ENCODE results near the gene C10orf71. TPM values are rescaled to one million over a fixed set of nuclear protein-coding genes. Genes with fewer than 3 reads are reported as not detected.

Gene C10orf71
- total RNA-seq, 1 donor from 2014 or later: not detected

- no peak for DNase-seq
Measured at GRCh38 chr10:49362596-49363260, 63.8 kb downstream of the C10orf71 start.

- DNase-seq: no peak
Measured at GRCh38 chr10:49363309-49364031, 64.5 kb downstream of the C10orf71 start.

GRCh38 chr10:49364051-49364450, 65.1 kb downstream of the C10orf71 start:
- DNase-seq: no peak

- no peak for DNase-seq
Measured at GRCh38 chr10:49364747-49365146, 65.8 kb downstream of the C10orf71 start.

GRCh38 chr10:49365275-49365674, 66.3 kb downstream of the C10orf71 start:
- no peak for DNase-seq

- no peak for DNase-seq
Measured at GRCh38 chr10:49365675-49366415, 66.9 kb downstream of the C10orf71 start.

- no peak for DNase-seq
Measured at GRCh38 chr10:49366460-49366859, 67.5 kb downstream of the C10orf71 start.

GRCh38 chr10:49367600-49367999, 68.6 kb downstream of the C10orf71 start:
- no peak for DNase-seq

GRCh38 chr10:49368256-49368655, 69.3 kb downstream of the C10orf71 start:
- DNase-seq: no peak

- no peak for DNase-seq
Measured at GRCh38 chr10:49369216-49370162, 70.5 kb downstream of the C10orf71 start.

- DNase-seq: no peak
Measured at GRCh38 chr10:49370326-49371100, 71.5 kb downstream of the C10orf71 start.

GRCh38 chr10:49371967-49372366, 73.0 kb downstream of the C10orf71 start:
- DNase-seq: no peak

- DNase-seq: no peak
Measured at GRCh38 chr10:49373361-49373760, 74.4 kb downstream of the C10orf71 start.

GRCh38 chr10:49374740-49375139, 75.8 kb downstream of the C10orf71 start:
- no peak for DNase-seq

- DNase-seq: no peak
Measured at GRCh38 chr10:49375611-49376010, 76.6 kb downstream of the C10orf71 start.

Other genes with a start within 250 kb of the C10orf71 start
- gene VSTM4, start 183.6 kb upstream of the C10orf71 start, total RNA-seq: 2.3 TPM
- not detected for gene FAM170B, start 165.1 kb upstream of the C10orf71 start, total RNA-seq
- 1.7 TPM for gene TMEM273, start 110.8 kb upstream of the C10orf71 start, total RNA-seq
- gene DRGX, start 96.9 kb downstream of the C10orf71 start, total RNA-seq: not detected
- gene ERCC6, start 240.0 kb downstream of the C10orf71 start, total RNA-seq: 28.5 TPM